CD14-positive monocyte (primary cell): ENCODE results near the gene RFX2. TPM values are rescaled to one million over a fixed set of nuclear protein-coding genes. Genes with fewer than 3 reads are reported as not detected.

Experiments
- DNase-seq, 3 donors: peaks; one replicate each; pipeline ENCODE4 v3.0.0-alpha.2; 2011 to 2022
- H2AFZ ChIP-seq: 2 replicates; pipeline ENCODE4 v1.6.0; 2012; ENCODE audit warnings: mild to moderate bottlenecking, low read depth, low read length, inconsistent platforms; ENCODE audit not compliant: insufficient read depth, poor library complexity, severe bottlenecking
- H3K27ac ChIP-seq, 2 donors: 1 replicate in 1 of 2; 2 replicates in 1 of 2; pipeline ENCODE4 v1.5.1; 2012 to 2013; ENCODE audit warnings: low read length in 2 of 2, control low read depth in 1 of 2, inconsistent platforms in 1 of 2, low read depth in 1 of 2, mild to moderate bottlenecking in 1 of 2
- H3K27me3 ChIP-seq, 2 donors: one replicate each; pipeline versions ENCODE4 v1.6.0 to v1.6.1; 2011 to 2013; ENCODE audit warnings: low read length in 2 of 2; ENCODE audit not compliant: control insufficient read depth in 2 of 2, insufficient read depth in 2 of 2
- H3K36me3 ChIP-seq, 2 donors: replicated peaks in 1 of 2; 1 replicate in 1 of 2; 2 replicates in 1 of 2; pipeline versions ENCODE4 v1.5.1 to v1.6.1; 2012 to 2013; ENCODE audit warnings: low read length in 2 of 2, control low read depth in 1 of 2, inconsistent platforms in 1 of 2, mild to moderate bottlenecking in 1 of 2; ENCODE audit not compliant: insufficient read depth in 2 of 2, control insufficient read depth in 1 of 2
- H3K4me1 ChIP-seq, 2 donors: 1 replicate in 1 of 2; 2 replicates in 1 of 2; pipeline versions ENCODE4 v1.5.1 to v1.6.1; 2012 to 2013; ENCODE audit warnings: low read length in 2 of 2, control low read depth in 1 of 2, inconsistent platforms in 1 of 2, mild to moderate bottlenecking in 1 of 2, moderate library complexity in 1 of 2; ENCODE audit not compliant: insufficient read depth in 2 of 2, control insufficient read depth in 1 of 2
- H3K4me2 ChIP-seq: replicated peaks from 2 replicates; pipeline ENCODE3; 2012; ENCODE audit warnings: low read length, moderate library complexity, mild to moderate bottlenecking; ENCODE audit not compliant: poor library complexity, severe bottlenecking; ENCODE audit errors: extremely low read depth
- H3K4me3 ChIP-seq, 3 experiments: fragments of 200-600 bp in 1 of 3; sonication (generic) in 1 of 3; replicated peaks in 1 of 3; 1 replicate in 2 of 3; 2 replicates in 1 of 3; pipeline ENCODE4 v1.5.1; 2011 to 2013; ENCODE audit warnings: low read length in 3 of 3, mild to moderate bottlenecking in 3 of 3, control low read depth in 2 of 3, low read depth in 2 of 3, inconsistent platforms in 1 of 3, moderate library complexity in 1 of 3
- H3K79me2 ChIP-seq: 2 replicates; pipeline ENCODE4 v1.6.0; 2012; ENCODE audit warnings: mild to moderate bottlenecking, control low read depth, inconsistent platforms, low read length, moderate library complexity; ENCODE audit not compliant: insufficient read depth
- H3K9ac ChIP-seq: 2 replicates; pipeline ENCODE4 v1.6.0; 2017; ENCODE audit warnings: low read length, mild to moderate bottlenecking; ENCODE audit not compliant: insufficient read depth, poor library complexity, severe bottlenecking
- H3K9me3 ChIP-seq, 2 donors: replicated peaks in 1 of 2; 1 replicate in 1 of 2; 2 replicates in 1 of 2; pipeline versions ENCODE4 v1.5.1 to v1.6.1; 2012 to 2013; ENCODE audit warnings: low read length in 2 of 2, control low read depth in 1 of 2; ENCODE audit not compliant: control insufficient read depth in 1 of 2, insufficient read depth in 1 of 2
- H4K20me1 ChIP-seq: 2 replicates; pipeline ENCODE4 v1.6.0; 2012; ENCODE audit warnings: mild to moderate bottlenecking, low read length, control low read depth, moderate library complexity; ENCODE audit not compliant: insufficient read depth
- H3K27ac Mint-ChIP-seq, 7 donors: one replicate each; pipeline ENCODE4 v1.8.0; 2020; ENCODE audit warnings: mild to moderate bottlenecking in 7 of 7, mixed read lengths in 7 of 7, moderate library complexity in 6 of 7, inconsistent platforms in 2 of 7
- H3K27me3 Mint-ChIP-seq, 3 donors: one replicate each; pipeline ENCODE4 v1.8.0; 2021 to 2022; ENCODE audit warnings: low read depth in 3 of 3, mild to moderate bottlenecking in 3 of 3, mixed read lengths in 3 of 3, moderate library complexity in 3 of 3, inconsistent platforms in 1 of 3
- H3K36me3 Mint-ChIP-seq, 2 donors: one replicate each; pipeline ENCODE4 v1.8.0; 2020; ENCODE audit warnings: mixed read lengths in 2 of 2, inconsistent platforms in 1 of 2, mild to moderate bottlenecking in 1 of 2
- H3K4me1 Mint-ChIP-seq: one replicate; pipeline ENCODE4 v1.8.0; 2020; ENCODE audit warnings: mild to moderate bottlenecking, mixed read lengths
- H3K4me3 Mint-ChIP-seq, 2 donors: one replicate each; pipeline ENCODE4 v1.8.0; 2020; ENCODE audit warnings: mild to moderate bottlenecking in 2 of 2, mixed read lengths in 2 of 2, moderate library complexity in 1 of 2
- H3K9me3 Mint-ChIP-seq, 7 donors: one replicate each; pipeline ENCODE4 v1.8.0; 2020 to 2022; ENCODE audit warnings: mixed read lengths in 7 of 7, mild to moderate bottlenecking in 6 of 7, moderate library complexity in 6 of 7, inconsistent platforms in 2 of 7
- WGBS: methylation state at CpG from one replicate; pipeline ENCODE4 v1.1.5; 2013; ENCODE audit warnings: missing lambda C conversion rate; ENCODE audit not compliant: insufficient coverage; 5-methylcytosine and 5-hydroxymethylcytosine counted together
- intact Hi-C, 2 donors: fragments of 100-400 bp; cut with micrococcal nuclease; formaldehyde crosslinking; loops; one replicate each; pipeline versions ENCODE4 v1.15.0 to v1.15.1; 2023
- polyA plus RNA-seq, 3 donors: library from polyadenylated mRNA; depleted of rRNA in 1 of 3; unstranded in 2 of 3; stranded (reverse) in 1 of 3; fragments of 300-500 nt in 2 of 3; fragments of >200 nt in 1 of 3; fragmentation: Illumina TruSeq in 2 of 3; gene quantifications; 1 replicate in 2 of 3; 2 replicates in 1 of 3; pipeline ENCODE4 v1.2.3, GENCODE V29; 2012 to 2021
- TF ChIP-seq, protein P1 (sequence below): fragments of 200-600 bp; IDR thresholded peaks from one replicate; pipeline ENCODE4 v1.8.0; 2022; ENCODE audit warnings: antibody characterized with exemption, mild to moderate bottlenecking

Gene RFX2
- polyA plus RNA-seq, 3 donors, result 5.7 to 12.9 (median 8.7) TPM

GRCh38 chr19:6059988-6060599, 50.2 kb downstream of the RFX2 start:
- H2AFZ ChIP-seq, result no peak overlapping the region
- no peaks in the 10 kb centered on the region for H3K9me3 ChIP-seq
- no peak overlapping the region for H3K4me3 ChIP-seq
- peak overlapping the region; percentile 2 to 3 for H3K27ac ChIP-seq
- 24% methylated on average over 4 of the region's 4 CpGs for WGBS
- no peaks in the 10 kb centered on the region for H3K27me3 ChIP-seq
- Mint-ChIP-seq H3K36me3 (peaks cover 18 to 49% of the 10 kb centered on the region in 2 donors), H3K9me3 (peaks cover 0 to 3% (median 0%) of the 10 kb centered on the region in 7 donors), H3K27me3 (peaks cover 0 to 17% (median 0%) of the 10 kb centered on the region in 3 donors), H3K4me3 (peak overlapping the region in 1 of 2 donors; percentile 5), H3K27ac (peak overlapping the region; percentile 21 to 99 (median 99)), H3K4me1 (peaks cover 96% of the 10 kb centered on the region)
- H3K36me3 ChIP-seq, result no peaks in the 10 kb centered on the region
- no peaks in the 10 kb centered on the region for H4K20me1 ChIP-seq
- no peak overlapping the region for H3K9ac ChIP-seq
- no peaks in the 10 kb centered on the region for H3K79me2 ChIP-seq
- H3K4me2 ChIP-seq, result no peak overlapping the region
- peak in 1 of 3 donors; percentile 41 for DNase-seq
- TF ChIP-seq, protein P1, sequence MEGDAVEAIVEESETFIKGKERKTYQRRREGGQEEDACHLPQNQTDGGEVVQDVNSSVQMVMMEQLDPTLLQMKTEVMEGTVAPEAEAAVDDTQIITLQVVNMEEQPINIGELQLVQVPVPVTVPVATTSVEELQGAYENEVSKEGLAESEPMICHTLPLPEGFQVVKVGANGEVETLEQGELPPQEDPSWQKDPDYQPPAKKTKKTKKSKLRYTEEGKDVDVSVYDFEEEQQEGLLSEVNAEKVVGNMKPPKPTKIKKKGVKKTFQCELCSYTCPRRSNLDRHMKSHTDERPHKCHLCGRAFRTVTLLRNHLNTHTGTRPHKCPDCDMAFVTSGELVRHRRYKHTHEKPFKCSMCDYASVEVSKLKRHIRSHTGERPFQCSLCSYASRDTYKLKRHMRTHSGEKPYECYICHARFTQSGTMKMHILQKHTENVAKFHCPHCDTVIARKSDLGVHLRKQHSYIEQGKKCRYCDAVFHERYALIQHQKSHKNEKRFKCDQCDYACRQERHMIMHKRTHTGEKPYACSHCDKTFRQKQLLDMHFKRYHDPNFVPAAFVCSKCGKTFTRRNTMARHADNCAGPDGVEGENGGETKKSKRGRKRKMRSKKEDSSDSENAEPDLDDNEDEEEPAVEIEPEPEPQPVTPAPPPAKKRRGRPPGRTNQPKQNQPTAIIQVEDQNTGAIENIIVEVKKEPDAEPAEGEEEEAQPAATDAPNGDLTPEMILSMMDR, result no peak
- peaks cover 85 to 87% of the 10 kb centered on the region in 2 donors for H3K4me1 ChIP-seq
- intact Hi-C loops, result loop anchor here in 1 of 2 donors (10.0 kb wide), 1 partner anchor 155 kb away; the partner anchor contains the start of genes NDUFA11 and VMAC

DNA sequence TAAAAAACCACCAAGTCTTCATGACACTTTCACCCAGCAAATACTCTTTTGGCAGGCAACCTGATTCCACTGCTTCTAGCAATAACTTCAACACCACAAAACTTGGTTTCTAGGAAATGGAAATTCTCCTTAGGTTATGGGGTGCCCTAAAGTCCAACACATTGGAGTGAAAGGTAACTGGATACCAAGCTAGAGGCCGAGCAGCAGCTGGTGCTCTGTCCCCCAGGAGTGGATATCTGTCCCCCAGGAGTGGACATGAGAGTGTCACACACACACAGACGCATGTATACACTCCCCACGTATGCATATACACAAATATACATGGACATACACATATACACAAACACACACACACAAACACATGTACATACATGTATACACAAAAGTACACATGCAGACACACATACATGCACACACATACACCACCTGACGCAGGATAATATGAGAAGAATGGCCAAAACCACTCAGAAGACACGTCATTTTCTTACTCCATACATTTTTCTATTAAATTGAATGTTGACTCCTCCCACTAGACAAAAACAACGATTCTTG, 50.8 kb downstream of the RFX2 start:
- Histone ChIP-seq H2AFZ (no peak overlapping the region), H3K4me2 (no peak overlapping the region), H3K27ac (no peak overlapping the region), H3K9ac (no peak overlapping the region), H3K27me3 (no peaks in the 10 kb centered on the region), H3K36me3 (no peaks in the 10 kb centered on the region), H3K79me2 (no peaks in the 10 kb centered on the region), H3K4me1 (peaks cover 81% of the 10 kb centered on the region in 2 donors), H3K9me3 (no peaks in the 10 kb centered on the region), H4K20me1 (no peaks in the 10 kb centered on the region), H3K4me3 (no peak overlapping the region)
- intact Hi-C loops, result loop anchor here in 1 of 2 donors (10.0 kb wide), 1 partner anchor 155 kb away; the partner anchor contains the start of genes NDUFA11 and VMAC
- Mint-ChIP-seq H3K27me3 (peaks cover 0 to 14% (median 0%) of the 10 kb centered on the region in 3 donors), H3K9me3 (peaks cover 0 to 3% (median 0%) of the 10 kb centered on the region in 7 donors), H3K27ac (peak overlapping the region in 6 of 7 donors; percentile 21 to 99 (median 99)), H3K4me3 (peak overlapping the region in 1 of 2 donors; percentile 5), H3K4me1 (peaks cover 89% of the 10 kb centered on the region), H3K36me3 (peaks cover 16 to 47% of the 10 kb centered on the region in 2 donors)
- WGBS, result 93% methylated on average over 2 of the region's 6 CpGs
- TF ChIP-seq, protein P1, result no peak
- DNase-seq, result peak in 1 of 3 donors; percentile 34
